ENCODE data around the gene DEDD. TPM values are rescaled to one million over a fixed set of nuclear protein-coding genes. Genes with fewer than 3 reads are reported as not detected.
A peak's percentile ranks its signal among the peaks of the same experiment; 100 is the strongest.

Gene DEDD
- total and polyA plus RNA-seq, 2 of the 13 experiments (the other 11 are each of a cell fraction or from before 2014, with no cell fraction given), result 12.6 to 27.8 TPM

DNA sequence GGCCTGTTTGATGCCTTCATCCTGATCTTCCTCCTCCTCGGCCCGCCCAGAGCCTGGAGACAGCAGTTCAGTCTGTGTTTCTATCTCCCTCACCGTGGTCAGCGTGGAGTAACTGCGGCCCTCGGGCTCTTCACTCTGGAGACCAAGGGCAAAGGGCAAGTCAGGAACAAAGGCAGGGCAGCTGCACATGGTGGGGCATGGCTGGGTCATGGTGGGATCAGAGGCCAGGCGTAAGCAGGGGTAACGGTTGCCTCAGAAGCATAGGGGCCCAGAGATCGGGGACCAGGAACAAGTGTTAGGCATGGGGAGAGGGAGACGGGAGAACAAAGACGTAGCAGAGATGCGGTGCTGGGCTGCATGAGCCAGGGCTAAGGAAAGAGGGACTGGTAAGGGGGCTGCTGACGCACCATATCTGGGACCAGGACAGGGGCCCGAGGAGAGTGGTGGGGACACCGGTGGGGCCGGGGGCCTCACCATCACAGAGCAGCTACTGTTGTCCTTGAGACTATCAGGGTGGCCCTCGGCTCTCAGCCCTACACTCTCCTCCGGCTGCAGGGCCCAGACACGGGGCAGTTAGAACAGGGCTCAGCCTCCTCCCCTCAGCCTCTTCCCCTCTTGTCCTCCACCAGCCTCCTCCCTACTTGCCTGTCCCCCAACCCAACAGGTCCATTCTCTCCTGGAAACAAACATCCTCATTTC is 59.6 kb downstream of the DEDD start (continued):
- TF ChIP-seq YY1 (IDR thresholded peaks at IDR 0.05; ENCODE audit: insufficient read depth, insufficient replicate concordance, low read depth, low read length), result peak; percentile 10
- no peak for TF ChIP-seq RBM22 (optimal IDR thresholded peaks at IDR 0.05; ENCODE audit: low read length)
- TF ChIP-seq, protein P1, sequence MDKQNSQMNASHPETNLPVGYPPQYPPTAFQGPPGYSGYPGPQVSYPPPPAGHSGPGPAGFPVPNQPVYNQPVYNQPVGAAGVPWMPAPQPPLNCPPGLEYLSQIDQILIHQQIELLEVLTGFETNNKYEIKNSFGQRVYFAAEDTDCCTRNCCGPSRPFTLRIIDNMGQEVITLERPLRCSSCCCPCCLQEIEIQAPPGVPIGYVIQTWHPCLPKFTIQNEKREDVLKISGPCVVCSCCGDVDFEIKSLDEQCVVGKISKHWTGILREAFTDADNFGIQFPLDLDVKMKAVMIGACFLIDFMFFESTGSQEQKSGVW (CRISPR knock-in tag; IDR thresholded peaks at IDR 0.05; ENCODE audit: borderline replicate concordance), result 0 out of 2 replicates have a peak, but pooled peaks have one; percentile 60
- peak; percentile 7 for TF ChIP-seq RBM39 (IDR thresholded peaks at IDR 0.05; ENCODE audit: low read depth, low read length, poor library complexity, severe bottlenecking)
- TF ChIP-seq, protein P2, sequence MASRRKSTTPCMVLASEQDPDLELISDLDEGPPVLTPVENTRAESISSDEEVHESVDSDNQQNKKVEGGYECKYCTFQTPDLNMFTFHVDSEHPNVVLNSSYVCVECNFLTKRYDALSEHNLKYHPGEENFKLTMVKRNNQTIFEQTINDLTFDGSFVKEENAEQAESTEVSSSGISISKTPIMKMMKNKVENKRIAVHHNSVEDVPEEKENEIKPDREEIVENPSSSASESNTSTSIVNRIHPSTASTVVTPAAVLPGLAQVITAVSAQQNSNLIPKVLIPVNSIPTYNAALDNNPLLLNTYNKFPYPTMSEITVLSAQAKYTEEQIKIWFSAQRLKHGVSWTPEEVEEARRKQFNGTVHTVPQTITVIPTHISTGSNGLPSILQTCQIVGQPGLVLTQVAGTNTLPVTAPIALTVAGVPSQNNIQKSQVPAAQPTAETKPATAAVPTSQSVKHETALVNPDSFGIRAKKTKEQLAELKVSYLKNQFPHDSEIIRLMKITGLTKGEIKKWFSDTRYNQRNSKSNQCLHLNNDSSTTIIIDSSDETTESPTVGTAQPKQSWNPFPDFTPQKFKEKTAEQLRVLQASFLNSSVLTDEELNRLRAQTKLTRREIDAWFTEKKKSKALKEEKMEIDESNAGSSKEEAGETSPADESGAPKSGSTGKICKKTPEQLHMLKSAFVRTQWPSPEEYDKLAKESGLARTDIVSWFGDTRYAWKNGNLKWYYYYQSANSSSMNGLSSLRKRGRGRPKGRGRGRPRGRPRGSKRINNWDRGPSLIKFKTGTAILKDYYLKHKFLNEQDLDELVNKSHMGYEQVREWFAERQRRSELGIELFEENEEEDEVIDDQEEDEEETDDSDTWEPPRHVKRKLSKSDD (CRISPR knock-in tag; IDR thresholded peaks at IDR 0.05; ENCODE audit: low read depth), result 0 out of 2 replicates have a peak, but pooled peaks have one; percentile 33
- TF ChIP-seq TBX3 (IDR thresholded peaks at IDR 0.05; ENCODE audit: borderline replicate concordance), result no peak
- TF ChIP-seq, protein P3, sequence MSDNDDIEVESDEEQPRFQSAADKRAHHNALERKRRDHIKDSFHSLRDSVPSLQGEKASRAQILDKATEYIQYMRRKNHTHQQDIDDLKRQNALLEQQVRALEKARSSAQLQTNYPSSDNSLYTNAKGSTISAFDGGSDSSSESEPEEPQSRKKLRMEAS (IDR thresholded peaks at IDR 0.05), result peak; percentile 90
- no peak for TF ChIP-seq ZSCAN20 (CRISPR knock-in tag; IDR thresholded peaks at IDR 0.05; ENCODE audit: borderline replicate concordance)
- TF ChIP-seq ZMYM3 (CRISPR knock-in tag; IDR thresholded peaks at IDR 0.05), result peak; percentile 14; the same call in 1 of the 2 replicates
- peak; percentile 51; the same call in 1 of the 2 replicates for TF ChIP-seq PHF21A (CRISPR knock-in tag; IDR thresholded peaks at IDR 0.05)
- no peak for TF ChIP-seq ARID2 (CRISPR knock-in tag; IDR thresholded peaks at IDR 0.05; ENCODE audit: borderline replicate concordance)
- TF ChIP-seq, protein P4, sequence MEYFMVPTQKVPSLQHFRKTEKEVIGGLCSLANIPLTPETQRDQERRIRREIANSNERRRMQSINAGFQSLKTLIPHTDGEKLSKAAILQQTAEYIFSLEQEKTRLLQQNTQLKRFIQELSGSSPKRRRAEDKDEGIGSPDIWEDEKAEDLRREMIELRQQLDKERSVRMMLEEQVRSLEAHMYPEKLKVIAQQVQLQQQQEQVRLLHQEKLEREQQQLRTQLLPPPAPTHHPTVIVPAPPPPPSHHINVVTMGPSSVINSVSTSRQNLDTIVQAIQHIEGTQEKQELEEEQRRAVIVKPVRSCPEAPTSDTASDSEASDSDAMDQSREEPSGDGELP (IDR thresholded peaks at IDR 0.05; ENCODE audit: borderline replicate concordance, low read depth), result peak; percentile 18; the same call in 1 of the 2 replicates
- no peak for TF ChIP-seq ZNF775 (CRISPR knock-in tag; IDR thresholded peaks at IDR 0.05; ENCODE audit: borderline replicate concordance)
- TF ChIP-seq, protein P5, sequence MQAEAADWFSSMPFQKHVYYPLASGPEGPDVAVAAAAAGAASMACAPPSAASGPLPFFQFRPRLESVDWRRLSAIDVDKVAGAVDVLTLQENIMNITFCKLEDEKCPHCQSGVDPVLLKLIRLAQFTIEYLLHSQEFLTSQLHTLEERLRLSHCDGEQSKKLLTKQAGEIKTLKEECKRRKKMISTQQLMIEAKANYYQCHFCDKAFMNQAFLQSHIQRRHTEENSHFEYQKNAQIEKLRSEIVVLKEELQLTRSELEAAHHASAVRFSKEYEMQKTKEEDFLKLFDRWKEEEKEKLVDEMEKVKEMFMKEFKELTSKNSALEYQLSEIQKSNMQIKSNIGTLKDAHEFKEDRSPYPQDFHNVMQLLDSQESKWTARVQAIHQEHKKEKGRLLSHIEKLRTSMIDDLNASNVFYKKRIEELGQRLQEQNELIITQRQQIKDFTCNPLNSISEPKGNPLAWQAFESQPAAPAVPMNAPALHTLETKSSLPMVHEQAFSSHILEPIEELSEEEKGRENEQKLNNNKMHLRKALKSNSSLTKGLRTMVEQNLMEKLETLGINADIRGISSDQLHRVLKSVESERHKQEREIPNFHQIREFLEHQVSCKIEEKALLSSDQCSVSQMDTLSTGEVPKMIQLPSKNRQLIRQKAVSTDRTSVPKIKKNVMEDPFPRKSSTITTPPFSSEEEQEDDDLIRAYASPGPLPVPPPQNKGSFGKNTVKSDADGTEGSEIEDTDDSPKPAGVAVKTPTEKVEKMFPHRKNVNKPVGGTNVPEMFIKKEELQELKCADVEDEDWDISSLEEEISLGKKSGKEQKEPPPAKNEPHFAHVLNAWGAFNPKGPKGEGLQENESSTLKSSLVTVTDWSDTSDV (CRISPR knock-in tag; IDR thresholded peaks at IDR 0.05), result no peak
- peak; percentile 85 for TF ChIP-seq MYC (CRISPR knock-in tag; IDR thresholded peaks at IDR 0.05; ENCODE audit: borderline replicate concordance)
- TF ChIP-seq ZSCAN31 (CRISPR knock-in tag; IDR thresholded peaks at IDR 0.05; ENCODE audit: low read depth), result peak; percentile 24; the same call in 1 of the 2 replicates
- no peak for TF ChIP-seq NCOA2 (CRISPR knock-in tag; IDR thresholded peaks at IDR 0.05)
- TF ChIP-seq, protein P6, sequence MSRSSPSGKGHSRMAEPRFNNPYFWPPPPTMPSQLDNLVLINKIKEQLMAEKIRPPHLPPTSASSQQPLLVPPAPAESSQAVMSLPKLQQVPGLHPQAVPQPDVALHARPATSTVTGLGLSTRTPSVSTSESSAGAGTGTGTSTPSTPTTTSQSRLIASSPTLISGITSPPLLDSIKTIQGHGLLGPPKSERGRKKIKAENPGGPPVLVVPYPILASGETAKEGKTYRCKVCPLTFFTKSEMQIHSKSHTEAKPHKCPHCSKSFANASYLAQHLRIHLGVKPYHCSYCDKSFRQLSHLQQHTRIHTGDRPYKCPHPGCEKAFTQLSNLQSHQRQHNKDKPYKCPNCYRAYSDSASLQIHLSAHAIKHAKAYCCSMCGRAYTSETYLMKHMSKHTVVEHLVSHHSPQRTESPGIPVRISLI (CRISPR knock-in tag; IDR thresholded peaks at IDR 0.05; ENCODE audit: borderline replicate concordance), result no peak
- TF ChIP-seq ZNF614 (CRISPR knock-in tag; IDR thresholded peaks at IDR 0.05; ENCODE audit: borderline replicate concordance), result no peak
- peak; percentile 49; the same call in 1 of the 2 replicates for TF ChIP-seq RXRA (CRISPR knock-in tag; IDR thresholded peaks at IDR 0.05)

All from HepG2 (cell line).